Panc1 (cell line): Measurements from ENCODE around the gene WLS. TPM values are rescaled to one million over a fixed set of nuclear protein-coding genes. Genes with fewer than 3 reads are reported as not detected.

ENCODE experiments used
- ATAC-seq: fragments of 200-7000 bp; cut with Tn5 transposase; 2 replicates; pipeline ENCODE4 v1.9.1; 2020; ENCODE audit warnings: mild to moderate bottlenecking, moderate library complexity
- BruUV-seq: library from RNA; stranded (reverse); fragments of 400-500 nt; replicated peaks from 2 replicates; lab custom pipeline; 2021; lab: Mats Ljungman, UMichigan
- CTCF ChIA-PET: fragments of 300-600 bp; sonication (Branson Sonifier 250); formaldehyde crosslinking; loops from one replicate; lab custom pipeline; 2022; ENCODE audit warnings: antibody characterized with exemption; lab: Charles Lee
- POLR2A ChIA-PET: fragments of 300-600 bp; sonication (Branson Sonifier 250); formaldehyde crosslinking; loops from one replicate; lab custom pipeline; 2022; ENCODE audit warnings: antibody characterized with exemption; lab: Charles Lee
- DNase-seq: peaks from one replicate; pipeline ENCODE4 v3.0.0-alpha.2; 2010; ENCODE audit warnings: low read depth, low spot score
- H3K27ac ChIP-seq: 2 replicates; pipeline ENCODE4 v1.5.1; 2011; ENCODE audit warnings: mild to moderate bottlenecking, low read length, inconsistent platforms
- H3K27me3 ChIP-seq: fragments of 200-500 bp; sonication (Bioruptor generic); 2 replicates; pipeline ENCODE4 v1.6.0; 2014; ENCODE audit warnings: low read length, inconsistent platforms; ENCODE audit not compliant: control insufficient read depth, insufficient read depth
- H3K36me3 ChIP-seq: fragments of 200-500 bp; sonication (Bioruptor generic); 2 replicates; pipeline ENCODE4 v1.5.1; 2014; ENCODE audit warnings: inconsistent platforms, mild to moderate bottlenecking, low read length, moderate library complexity; ENCODE audit not compliant: control insufficient read depth, insufficient read depth
- H3K4me1 ChIP-seq: 2 replicates; pipeline ENCODE4 v1.5.1; 2011; ENCODE audit warnings: inconsistent platforms, mild to moderate bottlenecking, low read length, moderate library complexity; ENCODE audit not compliant: control insufficient read depth, insufficient read depth
- H3K4me3 ChIP-seq, 2 experiments: 2 replicates each; pipeline ENCODE4 v1.5.1; 2011 to 2012; ENCODE audit warnings: low read depth in 2 of 2, low read length in 2 of 2, mild to moderate bottlenecking in 2 of 2, inconsistent platforms in 1 of 2, moderate library complexity in 1 of 2
- H3K9me3 ChIP-seq: fragments of 200-500 bp; sonication (Bioruptor generic); 2 replicates; pipeline ENCODE4 v1.5.1; 2014; ENCODE audit warnings: low read depth, mild to moderate bottlenecking, inconsistent platforms, low read length, moderate library complexity; ENCODE audit not compliant: control insufficient read depth, insufficient read depth
- POLR2AphosphoS5 ChIP-seq: IDR thresholded peaks from 2 replicates; pipeline ENCODE4 v1.6.1; 2012; ENCODE audit warnings: mild to moderate bottlenecking, low read depth, low read length, moderate library complexity
- SIN3A ChIP-seq: IDR thresholded peaks from 2 replicates; pipeline ENCODE4 v1.6.1; 2012; ENCODE audit warnings: low read depth, mild to moderate bottlenecking, low read length, moderate library complexity, borderline replicate concordance; ENCODE audit not compliant: insufficient read depth
- TCF7L2 ChIP-seq: IDR thresholded peaks from 2 replicates; pipeline ENCODE4 v1.6.1; 2011; ENCODE audit warnings: mild to moderate bottlenecking, low read depth, low read length, inconsistent platforms
- in situ Hi-C: cut with HindIII; loops from 2 replicates; pipeline ENCODE4 v1.10.0; 2016; ENCODE audit warnings: low sequenced_read_pairs, low pct_unique_long_range_greater_than_20kb
- intact Hi-C: fragments of 100-400 bp; cut with micrococcal nuclease; formaldehyde crosslinking; loops from one replicate; pipeline ENCODE4 v1.10.0; 2022; ENCODE audit not compliant: unreplicated experiment
- total RNA-seq: library from RNA; stranded (reverse); gene quantifications from one replicate; pipeline ENCODE4 v1.2.1, GENCODE V29; 2021; ENCODE audit not compliant: unreplicated experiment
- TF ChIP-seq, protein P1 (sequence below), 2 experiments: IDR thresholded peaks; 2 replicates each; pipeline ENCODE4 v1.6.1; 2011 to 2012; ENCODE audit warnings: low read depth in 2 of 2, control low read depth in 1 of 2, low read length in 1 of 2, mild to moderate bottlenecking in 1 of 2, moderate library complexity in 1 of 2; ENCODE audit not compliant: insufficient read depth in 1 of 2
- TF ChIP-seq, protein P2 (sequence below): fragments of 450-650 bp; IDR thresholded peaks from 2 replicates; pipeline ENCODE4 v1.5.1; 2017; ENCODE audit warnings: mild to moderate bottlenecking

Gene WLS
- total RNA-seq, 1 experiment from 2014 or later, result 29.6 TPM

DNA sequence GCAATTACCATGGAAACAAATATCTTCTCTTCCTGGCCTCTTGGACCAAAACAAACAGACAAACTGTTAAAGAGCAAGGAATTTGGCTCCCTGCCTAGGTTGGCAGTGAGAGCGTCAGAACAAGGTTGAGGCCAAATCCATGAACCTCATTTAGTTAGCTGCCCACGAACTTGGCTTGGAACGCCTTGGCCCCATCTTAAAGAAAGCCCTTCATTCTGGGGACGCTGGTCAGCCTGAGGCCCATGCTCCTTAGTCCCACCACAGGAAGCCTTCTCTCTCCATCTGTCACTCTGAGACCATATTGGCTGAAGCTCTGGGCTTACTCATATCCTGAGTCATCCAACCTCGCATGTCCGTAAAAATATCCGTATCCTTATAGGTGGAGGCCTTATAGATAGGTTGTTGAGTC is 119.5 kb downstream of the WLS start:
- Histone ChIP-seq H3K4me3 (no peak overlapping the region), H3K9me3 (no peaks in the 10 kb centered on the region), H3K27me3 (no peaks in the 10 kb centered on the region), H3K36me3 (no peaks in the 10 kb centered on the region), H3K4me1 (peaks cover 3% of the 10 kb centered on the region; the same call in 1 of the 2 replicates), H3K27ac (no peak overlapping the region)
- ATAC-seq, result no peak
- in situ Hi-C loops, result no loop called here
- BruUV-seq, result no TSS peak
- CTCF ChIA-PET, result no interaction called here
- intact Hi-C loops, result loop anchor here (1.0 to 5.0 kb wide), 2 partner anchors 260 to 346 kb away; no protein-coding TSS in a partner anchor
- no peak for DNase-seq
- no peak for TF ChIP-seq POLR2AphosphoS5
- no peak for TF ChIP-seq TCF7L2
- TF ChIP-seq, protein P1, sequence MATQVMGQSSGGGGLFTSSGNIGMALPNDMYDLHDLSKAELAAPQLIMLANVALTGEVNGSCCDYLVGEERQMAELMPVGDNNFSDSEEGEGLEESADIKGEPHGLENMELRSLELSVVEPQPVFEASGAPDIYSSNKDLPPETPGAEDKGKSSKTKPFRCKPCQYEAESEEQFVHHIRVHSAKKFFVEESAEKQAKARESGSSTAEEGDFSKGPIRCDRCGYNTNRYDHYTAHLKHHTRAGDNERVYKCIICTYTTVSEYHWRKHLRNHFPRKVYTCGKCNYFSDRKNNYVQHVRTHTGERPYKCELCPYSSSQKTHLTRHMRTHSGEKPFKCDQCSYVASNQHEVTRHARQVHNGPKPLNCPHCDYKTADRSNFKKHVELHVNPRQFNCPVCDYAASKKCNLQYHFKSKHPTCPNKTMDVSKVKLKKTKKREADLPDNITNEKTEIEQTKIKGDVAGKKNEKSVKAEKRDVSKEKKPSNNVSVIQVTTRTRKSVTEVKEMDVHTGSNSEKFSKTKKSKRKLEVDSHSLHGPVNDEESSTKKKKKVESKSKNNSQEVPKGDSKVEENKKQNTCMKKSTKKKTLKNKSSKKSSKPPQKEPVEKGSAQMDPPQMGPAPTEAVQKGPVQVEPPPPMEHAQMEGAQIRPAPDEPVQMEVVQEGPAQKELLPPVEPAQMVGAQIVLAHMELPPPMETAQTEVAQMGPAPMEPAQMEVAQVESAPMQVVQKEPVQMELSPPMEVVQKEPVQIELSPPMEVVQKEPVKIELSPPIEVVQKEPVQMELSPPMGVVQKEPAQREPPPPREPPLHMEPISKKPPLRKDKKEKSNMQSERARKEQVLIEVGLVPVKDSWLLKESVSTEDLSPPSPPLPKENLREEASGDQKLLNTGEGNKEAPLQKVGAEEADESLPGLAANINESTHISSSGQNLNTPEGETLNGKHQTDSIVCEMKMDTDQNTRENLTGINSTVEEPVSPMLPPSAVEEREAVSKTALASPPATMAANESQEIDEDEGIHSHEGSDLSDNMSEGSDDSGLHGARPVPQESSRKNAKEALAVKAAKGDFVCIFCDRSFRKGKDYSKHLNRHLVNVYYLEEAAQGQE (IDR thresholded peaks at IDR 0.05; ENCODE audit: insufficient read depth in 1 of 2, low read depth in 2 of 2, low read length in 1 of 2), result no peak
- POLR2A ChIA-PET, result no interaction called here

DNA sequence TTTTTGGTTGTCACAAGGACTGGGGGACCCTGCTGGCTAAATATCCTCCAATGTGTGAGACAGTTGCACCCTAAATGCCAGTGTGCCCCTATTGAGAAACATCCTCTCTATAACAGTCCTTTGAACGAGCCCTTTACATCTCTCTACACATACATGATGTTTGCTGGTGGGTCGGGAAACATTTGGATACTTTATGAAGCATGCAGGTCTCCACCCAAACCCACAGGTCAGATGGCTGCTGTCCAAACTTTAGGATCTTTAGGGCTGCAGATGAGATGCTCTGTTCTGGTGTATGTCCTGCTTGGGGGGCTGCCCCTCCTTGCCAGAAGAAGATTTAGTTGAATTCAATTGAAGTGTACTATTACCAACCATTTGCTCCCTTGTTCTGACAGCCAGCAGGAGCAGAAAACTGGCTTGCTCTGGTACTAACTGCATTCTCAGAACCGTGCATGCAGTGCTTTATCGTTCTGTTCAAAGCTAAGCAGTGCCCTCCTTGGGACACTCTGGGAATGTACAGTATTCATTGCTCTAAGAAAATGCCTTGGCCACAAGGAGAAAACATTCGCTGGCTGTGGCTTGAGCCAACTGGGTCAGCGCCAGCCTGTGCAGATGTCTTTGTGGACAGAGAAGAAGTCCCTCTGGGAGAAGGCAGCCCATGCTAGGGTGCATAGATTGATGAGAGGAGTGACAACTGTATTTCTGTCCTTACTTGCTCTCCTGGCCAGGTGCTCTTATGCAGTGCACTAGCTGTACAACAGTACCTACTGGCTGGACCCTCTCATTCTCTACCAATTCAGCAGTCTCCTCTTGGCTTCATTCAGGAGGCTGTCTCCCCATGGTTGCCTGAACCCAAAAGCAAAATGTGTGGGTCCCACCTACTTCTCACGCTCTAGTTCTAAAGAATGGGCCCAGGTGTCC is 120.5 kb downstream of the WLS start:
- Histone ChIP-seq H3K36me3 (no peaks in the 10 kb centered on the region), H3K9me3 (no peaks in the 10 kb centered on the region), H3K27ac (no peak overlapping the region), H3K4me3 (no peak overlapping the region), H3K27me3 (no peaks in the 10 kb centered on the region), H3K4me1 (peaks cover 3% of the 10 kb centered on the region; the same call in 1 of the 2 replicates)
- intact Hi-C loops, result loop anchor here (1.0 to 5.0 kb wide), 3 partner anchors 258 to 344 kb away; no protein-coding TSS in a partner anchor
- no TSS peak for BruUV-seq
- ChIA-PET CTCF (no interaction called here), POLR2A (no interaction called here)
- DNase-seq (no peak), ATAC-seq (peak; percentile 93)
- in situ Hi-C loops, result no loop called here
- TF ChIP-seq, protein P2, sequence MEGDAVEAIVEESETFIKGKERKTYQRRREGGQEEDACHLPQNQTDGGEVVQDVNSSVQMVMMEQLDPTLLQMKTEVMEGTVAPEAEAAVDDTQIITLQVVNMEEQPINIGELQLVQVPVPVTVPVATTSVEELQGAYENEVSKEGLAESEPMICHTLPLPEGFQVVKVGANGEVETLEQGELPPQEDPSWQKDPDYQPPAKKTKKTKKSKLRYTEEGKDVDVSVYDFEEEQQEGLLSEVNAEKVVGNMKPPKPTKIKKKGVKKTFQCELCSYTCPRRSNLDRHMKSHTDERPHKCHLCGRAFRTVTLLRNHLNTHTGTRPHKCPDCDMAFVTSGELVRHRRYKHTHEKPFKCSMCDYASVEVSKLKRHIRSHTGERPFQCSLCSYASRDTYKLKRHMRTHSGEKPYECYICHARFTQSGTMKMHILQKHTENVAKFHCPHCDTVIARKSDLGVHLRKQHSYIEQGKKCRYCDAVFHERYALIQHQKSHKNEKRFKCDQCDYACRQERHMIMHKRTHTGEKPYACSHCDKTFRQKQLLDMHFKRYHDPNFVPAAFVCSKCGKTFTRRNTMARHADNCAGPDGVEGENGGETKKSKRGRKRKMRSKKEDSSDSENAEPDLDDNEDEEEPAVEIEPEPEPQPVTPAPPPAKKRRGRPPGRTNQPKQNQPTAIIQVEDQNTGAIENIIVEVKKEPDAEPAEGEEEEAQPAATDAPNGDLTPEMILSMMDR, result peak; percentile 82
- no peak for TF ChIP-seq SIN3A
- no peak for TF ChIP-seq POLR2AphosphoS5
- TF ChIP-seq, protein P1 (IDR thresholded peaks at IDR 0.05; ENCODE audit: insufficient read depth in 1 of 2, low read depth in 2 of 2, low read length in 1 of 2), result no peak
- no peak for TF ChIP-seq TCF7L2
